B cell (primary cell): ENCODE results near the gene KAT8. TPM values are rescaled to one million over a fixed set of nuclear protein-coding genes. Genes with fewer than 3 reads are reported as not detected.

Experiments
- ATAC-seq: fragments of 200-7000 bp; cut with Tn5 transposase; one replicate; pipeline ENCODE4 v1.10.0; 2021; ENCODE audit warnings: low read depth, mild to moderate bottlenecking, moderate number of reproducible peaks, moderate library complexity
- CTCF ChIA-PET: fragments of 350-600 bp; sonication (Branson Sonifier 250); formaldehyde crosslinking; loops from one replicate; lab custom pipeline; 2021; ENCODE audit warnings: antibody characterized with exemption, inconsistent platforms; lab: Charles Lee
- POLR2A ChIA-PET: fragments of 350-600 bp; sonication (Branson Sonifier 250); formaldehyde crosslinking; loops from one replicate; lab custom pipeline; 2021; ENCODE audit warnings: antibody characterized with exemption; lab: Charles Lee
- DNase-seq: peaks from one replicate; pipeline ENCODE4 v3.0.0; 2013
- H2AFZ ChIP-seq: 2 replicates; pipeline ENCODE4 v1.6.1; 2012; ENCODE audit warnings: mild to moderate bottlenecking, low read depth, low read length; ENCODE audit not compliant: insufficient read depth, poor library complexity, severe bottlenecking
- H3K27ac ChIP-seq, 2 donors: 1 replicate in 1 of 2; 2 replicates in 1 of 2; pipeline ENCODE4 v1.5.1; 2012 to 2013; ENCODE audit warnings: low read length in 2 of 2, mild to moderate bottlenecking in 2 of 2, moderate library complexity in 1 of 2
- H3K27me3 ChIP-seq, 4 experiments: fragments of 200-600 bp in 1 of 4; sonication (generic) in 1 of 4; replicated peaks in 1 of 4; 1 replicate in 2 of 4; 2 replicates in 2 of 4; pipeline versions ENCODE4 v1.6.1 to v1.7.0; 2013 to 2016; ENCODE audit warnings: low read length in 3 of 4, mild to moderate bottlenecking in 2 of 4, mixed read lengths in 1 of 4, moderate library complexity in 1 of 4; ENCODE audit not compliant: insufficient read depth in 4 of 4, control insufficient read depth in 3 of 4; ENCODE audit errors: control extremely low read depth in 1 of 4
- H3K36me3 ChIP-seq, 2 experiments: replicated peaks in 1 of 2; 1 replicate in 1 of 2; 2 replicates in 1 of 2; pipeline versions ENCODE4 v1.6.1 to v1.7.1; 2013; ENCODE audit warnings: low read length in 1 of 2; ENCODE audit not compliant: insufficient read depth in 2 of 2, control insufficient read depth in 1 of 2; ENCODE audit errors: control extremely low read depth in 1 of 2, extremely low read depth in 1 of 2
- H3K4me1 ChIP-seq, 2 donors: fragments of 200-600 bp in 1 of 2; sonication (generic) in 1 of 2; 1 replicate in 1 of 2; 2 replicates in 1 of 2; pipeline versions ENCODE4 v1.5.1 to v1.6.1; 2013 to 2017; ENCODE audit warnings: low read length in 2 of 2; ENCODE audit not compliant: control insufficient read depth in 2 of 2, insufficient read depth in 2 of 2
- H3K4me2 ChIP-seq: replicated peaks from 2 replicates; pipeline ENCODE3; 2012; ENCODE audit warnings: mild to moderate bottlenecking, low read depth, low read length; ENCODE audit not compliant: poor library complexity, severe bottlenecking
- H3K4me3 ChIP-seq, 5 experiments: fragments of 200-600 bp in 1 of 5; sonication (generic) in 1 of 5; 1 replicate in 3 of 5; 2 replicates in 2 of 5; pipeline versions ENCODE4 v1.5.1 to v1.7.0; 2011 to 2016; ENCODE audit warnings: low read length in 4 of 5, mild to moderate bottlenecking in 4 of 5, low read depth in 2 of 5, control low read depth in 1 of 5, moderate library complexity in 1 of 5; ENCODE audit not compliant: insufficient read depth in 1 of 5; ENCODE audit errors: control extremely low read depth in 1 of 5, extremely low read depth in 1 of 5
- H3K79me2 ChIP-seq: fragments of 200-600 bp; sonication (generic); one replicate; pipeline ENCODE4 v1.6.0; 2016; ENCODE audit warnings: low read length; ENCODE audit not compliant: control insufficient read depth, insufficient read depth
- H3K9ac ChIP-seq: fragments of 200-600 bp; sonication (generic); 2 replicates; pipeline ENCODE4 v1.6.1; 2017; ENCODE audit warnings: mild to moderate bottlenecking, low read length, moderate library complexity
- H3K9me3 ChIP-seq, 3 donors: one replicate each; pipeline versions ENCODE4 v1.6.1 to v1.7.1; 2013; ENCODE audit warnings: low read length in 2 of 3; ENCODE audit not compliant: control insufficient read depth in 2 of 3, insufficient read depth in 1 of 3; ENCODE audit errors: control extremely low read depth in 1 of 3
- H4K20me1 ChIP-seq: 2 replicates; pipeline ENCODE4 v1.6.0; 2012; ENCODE audit warnings: mild to moderate bottlenecking, low read length; ENCODE audit not compliant: insufficient read depth, control insufficient read depth, poor library complexity, severe bottlenecking
- H3K27ac Mint-ChIP-seq: one replicate; pipeline ENCODE4 v1.8.0; 2021; ENCODE audit warnings: mixed read lengths
- H3K27me3 Mint-ChIP-seq: one replicate; pipeline ENCODE4 v1.8.0; 2021; ENCODE audit warnings: mixed read lengths
- H3K4me1 Mint-ChIP-seq: one replicate; pipeline ENCODE4 v1.8.0; 2021; ENCODE audit warnings: mixed read lengths
- H3K4me3 Mint-ChIP-seq: one replicate; pipeline ENCODE4 v1.8.0; 2021; ENCODE audit warnings: mixed read lengths
- H3K9me3 Mint-ChIP-seq: one replicate; pipeline ENCODE4 v1.8.0; 2022; ENCODE audit warnings: mixed read lengths; ENCODE audit not compliant: insufficient read depth
- CTCF ChIP-seq: fragments of 200-600 bp; IDR thresholded peaks from one replicate; pipeline ENCODE4 v1.8.0; 2022; ENCODE audit warnings: antibody characterized with exemption, mild to moderate bottlenecking
- EZH2 ChIP-seq: IDR thresholded peaks from 2 replicates; pipeline ENCODE4 v1.6.1; 2012; ENCODE audit warnings: borderline replicate concordance, low read depth, mild to moderate bottlenecking, moderate library complexity, low read length; ENCODE audit not compliant: insufficient read depth, poor library complexity, severe bottlenecking
- WGBS: methylation state at CpG from one replicate; pipeline ENCODE4 v1.1.5; 2013; ENCODE audit warnings: missing lambda C conversion rate; ENCODE audit not compliant: insufficient coverage; 5-methylcytosine and 5-hydroxymethylcytosine counted together
- intact Hi-C: fragments of 100-400 bp; cut with micrococcal nuclease; formaldehyde crosslinking; loops from one replicate; pipeline ENCODE4 v1.10.0; 2022
- polyA minus RNA-seq: library from RNA; depleted of rRNA, polyadenylated mRNA; stranded (reverse); fragments of >200 nt; gene quantifications from 2 replicates; pipeline ENCODE4 v1.2.3, GENCODE V29; 2012
- polyA plus RNA-seq: library from polyadenylated mRNA; depleted of rRNA; stranded (reverse); fragments of >200 nt; gene quantifications from 2 replicates; pipeline ENCODE4 v1.2.3, GENCODE V29; 2012
- total RNA-seq, 2 donors: library from RNA; stranded (reverse); fragments of 120-200 nt in 1 of 2; gene quantifications; 1 replicate in 1 of 2; 2 replicates in 1 of 2; pipeline versions ENCODE4 v1.2.3 to v1.2.4, GENCODE V29; 2013 to 2022

Gene KAT8
- 100.0 and 102 TPM in 2 replicates for total RNA-seq
- 84.0 TPM for total RNA-seq (2013)
- 102 TPM in 2 replicates for polyA plus RNA-seq
- polyA minus RNA-seq = 80.6 and 85.7 TPM in 2 replicates

DNA sequence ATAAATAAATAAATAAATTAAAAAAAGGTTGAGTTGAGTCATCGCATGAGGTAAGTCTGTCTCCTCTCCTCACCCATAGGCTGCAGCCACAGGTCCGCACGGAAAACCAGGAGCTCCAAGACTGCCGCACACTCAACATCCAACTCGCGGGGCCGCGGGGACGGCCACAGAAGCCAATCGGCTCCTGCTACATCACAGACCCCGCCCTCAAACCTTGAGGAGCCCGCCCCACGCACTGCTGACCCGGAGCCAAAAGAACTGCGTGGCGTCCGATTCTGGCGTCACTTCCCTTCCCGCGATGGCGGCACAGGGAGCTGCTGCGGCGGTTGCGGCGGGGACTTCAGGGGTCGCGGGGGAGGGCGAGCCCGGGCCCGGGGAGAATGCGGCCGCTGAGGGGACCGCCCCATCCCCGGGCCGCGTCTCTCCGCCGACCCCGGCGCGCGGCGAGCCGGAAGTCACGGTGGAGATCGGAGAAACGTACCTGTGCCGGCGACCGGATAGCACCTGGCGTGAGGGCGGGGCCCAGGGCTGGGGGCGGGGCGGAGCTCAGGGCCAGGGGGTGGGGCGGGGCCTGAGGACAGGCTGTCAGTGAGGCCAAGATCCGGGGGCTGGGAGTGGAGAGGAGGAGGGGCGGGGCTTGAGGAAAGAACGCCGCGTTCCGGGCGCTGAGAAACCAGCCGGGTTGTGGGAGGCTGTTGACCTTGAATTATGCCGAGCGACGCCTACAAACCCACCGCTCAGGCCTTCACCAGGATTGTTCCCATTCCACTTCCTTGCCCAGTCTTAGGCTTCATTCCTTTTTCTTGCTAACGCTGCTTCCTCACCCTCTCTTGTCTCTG lies at the start of gene KAT8:
KAT8 (plus strand) TSS at position 281 of the 839 bp plus-strand sequence; CDS start at position 299, 18 bp downstream.
- ATAC-seq = peak; percentile 94

More for the DNA sequence above, at the start of gene KAT8:
- Mint-ChIP-seq H3K4me3 (peak within 1 kb of the TSS; percentile 92), H3K27ac (peak within 1 kb of the TSS; percentile 96), H3K27me3 (no peaks in the 10 kb centered on the region), H3K4me1 (peaks cover 15% of the 10 kb centered on the region), H3K9me3 (no peaks in the 10 kb centered on the region)
- H3K4me3 ChIP-seq = peak within 1 kb of the TSS; percentile 49 to 83 (median 66)
- H3K27me3 ChIP-seq = no peaks in the 10 kb centered on the region
- peak within 1 kb of the TSS; percentile 92 for H3K9ac ChIP-seq
- peaks cover 26% of the 10 kb centered on the region for H4K20me1 ChIP-seq
- ChIA-PET CTCF (interaction anchor here (0.6 to 3.3 kb wide), 10 partner anchors 10 to 325 kb away, joined by 3 to 24 read pairs (median 4); partner anchors contain the start of genes BCKDK, FUS, HSD3B7 and ZNF646), POLR2A (interaction anchor here (0.6 to 3.6 kb wide), 13 partner anchors 10 to 1473 kb away, joined by 3 to 36 read pairs (median 5); partner anchors contain the start of genes FBXL19, FUS, PYCARD and STX4)
- under 1% methylated on average over 62 of the region's 68 CpGs for WGBS
- intact Hi-C loops = loop anchor here (1.0 kb wide), 3 partner anchors 23 to 43 kb away; partner anchors contain the start of genes VKORC1, ZNF646 and ZNF668
- no peaks in the 10 kb centered on the region for H3K9me3 ChIP-seq
- H2AFZ ChIP-seq = peak within 1 kb of the TSS; percentile 80
- H3K4me2 ChIP-seq = peak within 1 kb of the TSS; percentile 72
- TF ChIP-seq EZH2 = no peak
- no peak for TF ChIP-seq CTCF
- H3K36me3 ChIP-seq = peaks cover 7 to 33% of the 10 kb centered on the region in 2 experiments
- peak; percentile 98 for DNase-seq
- H3K79me2 ChIP-seq = peaks cover 44% of the 10 kb centered on the region
- H3K4me1 ChIP-seq = peaks cover 10 to 20% of the 10 kb centered on the region in 2 donors
- peak within 1 kb of the TSS; percentile 72 to 95 for H3K27ac ChIP-seq
